ENCODE results near the gene PIP4P1. TPM values are rescaled to one million over a fixed set of nuclear protein-coding genes. Genes with fewer than 3 reads are reported as not detected.

The PIP4P1 gene
- total and polyA plus RNA-seq, 4 donors = 13.2 to 14.9 (median 14.3) TPM

GRCh38 chr14:20490563-20490962, 29.3 kb upstream of the PIP4P1 start:
- Histone ChIP-seq H3K36me3 (ENCODE audit: control insufficient read depth in 4 of 4, insufficient read depth in 3 of 4, low read depth in 1 of 4, low read length in 3 of 4) (no peaks in the 10 kb centered on the region), H3K4me1 (ENCODE audit: control insufficient read depth in 4 of 4, insufficient read depth in 4 of 4, low read length in 3 of 4) (peaks cover 0 to 3% (median 0%) of the 10 kb centered on the region in 4 donors), H3K9ac (ENCODE audit: low read depth in 1 of 2, low read length in 2 of 2) (no peak overlapping the region), H3K27ac (ENCODE audit: low read depth in 1 of 2, low read length in 2 of 2) (no peak overlapping the region), H3K27me3 (ENCODE audit: control insufficient read depth in 4 of 4, insufficient read depth in 4 of 4, low read length in 3 of 4) (peaks cover 0 to 2% (median 0%) of the 10 kb centered on the region in 4 donors), H3K9me3 (ENCODE audit: control insufficient read depth in 4 of 4, low read length in 3 of 4) (no peaks in the 10 kb centered on the region), H3K4me3 (ENCODE audit: low read depth in 1 of 3, low read length in 3 of 3) (no peak overlapping the region)
- 52% methylated on average over 6 of the region's 6 CpGs for WGBS
- no peak for DNase-seq (ENCODE audit: low spot score)
- TF ChIP-seq RAD21 (IDR thresholded peaks at IDR 0.05) (no peak), EGR1 (IDR thresholded peaks at IDR 0.05; ENCODE audit: low read depth in 2 of 2) (no peak), NR2F2 (IDR thresholded peaks at IDR 0.05) (no peak), REST (IDR thresholded peaks at IDR 0.05) (no peak), SP1 (IDR thresholded peaks at IDR 0.05) (no peak), JUND (IDR thresholded peaks at IDR 0.05) (no peak), HNF4G (IDR thresholded peaks at IDR 0.05) (no peak), GABPA (IDR thresholded peaks at IDR 0.05 in 1 of 2, conservative IDR thresholded peaks at IDR 0.05 in 1 of 2) (no peak), CTCF (IDR thresholded peaks at IDR 0.05; ENCODE audit: low read depth, low read length, missing input control) (no peak), MAX (IDR thresholded peaks at IDR 0.05) (no peak), TAF1 (conservative IDR thresholded peaks at IDR 0.05) (no peak), FOXA1 (IDR thresholded peaks at IDR 0.05) (no peak), FOXA2 (IDR thresholded peaks at IDR 0.05) (no peak)

- H3K36me3 ChIP-seq (ENCODE audit: control insufficient read depth in 4 of 4, insufficient read depth in 3 of 4, low read depth in 1 of 4, low read length in 3 of 4) = no peaks in the 10 kb centered on the region
- DNase-seq (ENCODE audit: low spot score) = no peak
- H3K9me3 ChIP-seq (ENCODE audit: control insufficient read depth in 4 of 4, low read length in 3 of 4) = no peaks in the 10 kb centered on the region
- peaks cover 0 to 3% (median 0%) of the 10 kb centered on the region in 4 donors for H3K4me1 ChIP-seq (ENCODE audit: control insufficient read depth in 4 of 4, insufficient read depth in 4 of 4, low read length in 3 of 4)
- 71% methylated on average over 6 of the region's 6 CpGs for WGBS
- TF ChIP-seq MAX (IDR thresholded peaks at IDR 0.05) = no peak
- TF ChIP-seq RAD21 (IDR thresholded peaks at IDR 0.05) = no peak
- no peak for TF ChIP-seq JUND (IDR thresholded peaks at IDR 0.05)
- TF ChIP-seq TAF1 (conservative IDR thresholded peaks at IDR 0.05) = no peak
- no peak for TF ChIP-seq ATF3 (IDR thresholded peaks at IDR 0.05)
- no peak for TF ChIP-seq SP1 (IDR thresholded peaks at IDR 0.05)
- TF ChIP-seq REST (IDR thresholded peaks at IDR 0.05) = no peak
- no peak for TF ChIP-seq CTCF (IDR thresholded peaks at IDR 0.05; ENCODE audit: low read depth, low read length, missing input control)
- TF ChIP-seq HNF4G (IDR thresholded peaks at IDR 0.05) = no peak
- TF ChIP-seq FOXA2 (IDR thresholded peaks at IDR 0.05) = no peak
- no peak for TF ChIP-seq YY1 (IDR thresholded peaks at IDR 0.05)
- H3K27me3 ChIP-seq (ENCODE audit: control insufficient read depth in 4 of 4, insufficient read depth in 4 of 4, low read length in 3 of 4) = peaks cover 0 to 2% (median 0%) of the 10 kb centered on the region in 4 donors
- H3K27ac ChIP-seq (ENCODE audit: low read depth in 1 of 2, low read length in 2 of 2) = no peak overlapping the region
- no peak overlapping the region for H3K4me3 ChIP-seq (ENCODE audit: low read depth in 1 of 3, low read length in 3 of 3)
- no peak overlapping the region for H3K9ac ChIP-seq (ENCODE audit: low read depth in 1 of 2, low read length in 2 of 2)
Measured at GRCh38 chr14:20489093-20489994, 28.1 kb upstream of the PIP4P1 start.
